ENCODE results near the gene CUZD1.
A peak's percentile ranks its signal among the peaks of the same experiment; 100 is the strongest.
"Not testable (repeated sequence)": the region's sequence is repeated elsewhere in the genome, so short reads cannot be mapped to it uniquely, and the experiment has no call there.

Gene CUZD1, protein sequence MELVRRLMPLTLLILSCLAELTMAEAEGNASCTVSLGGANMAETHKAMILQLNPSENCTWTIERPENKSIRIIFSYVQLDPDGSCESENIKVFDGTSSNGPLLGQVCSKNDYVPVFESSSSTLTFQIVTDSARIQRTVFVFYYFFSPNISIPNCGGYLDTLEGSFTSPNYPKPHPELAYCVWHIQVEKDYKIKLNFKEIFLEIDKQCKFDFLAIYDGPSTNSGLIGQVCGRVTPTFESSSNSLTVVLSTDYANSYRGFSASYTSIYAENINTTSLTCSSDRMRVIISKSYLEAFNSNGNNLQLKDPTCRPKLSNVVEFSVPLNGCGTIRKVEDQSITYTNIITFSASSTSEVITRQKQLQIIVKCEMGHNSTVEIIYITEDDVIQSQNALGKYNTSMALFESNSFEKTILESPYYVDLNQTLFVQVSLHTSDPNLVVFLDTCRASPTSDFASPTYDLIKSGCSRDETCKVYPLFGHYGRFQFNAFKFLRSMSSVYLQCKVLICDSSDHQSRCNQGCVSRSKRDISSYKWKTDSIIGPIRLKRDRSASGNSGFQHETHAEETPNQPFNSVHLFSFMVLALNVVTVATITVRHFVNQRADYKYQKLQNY

DNA sequence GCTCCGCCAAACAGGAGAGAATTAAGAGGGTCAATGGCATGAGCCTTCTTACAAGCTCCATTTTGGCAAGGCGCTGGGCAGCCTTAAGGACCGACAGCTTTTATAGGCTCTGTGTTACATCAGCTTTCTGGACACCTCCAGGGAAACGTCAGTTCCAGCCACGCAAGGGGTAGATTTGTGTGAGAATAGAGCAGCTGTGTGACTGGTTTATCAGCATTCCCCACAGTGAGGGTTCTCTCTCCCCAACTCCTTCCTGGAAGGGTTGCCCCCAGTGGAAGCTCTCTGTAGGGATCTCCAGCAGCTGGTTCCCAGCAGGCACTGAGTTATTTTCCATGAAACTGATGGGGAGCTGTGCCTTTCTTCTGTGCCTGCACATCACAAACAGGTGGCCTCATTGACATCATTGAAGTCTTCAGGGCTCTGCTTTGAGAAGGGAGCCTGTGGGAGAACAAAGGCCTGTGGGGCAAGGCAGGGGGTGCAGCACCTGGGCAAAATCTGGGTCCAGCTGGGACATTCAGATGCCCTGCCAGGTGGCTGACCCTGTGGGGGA is at the start of gene CUZD1:
TSS of gene CUZD1 (minus strand) at position 75 of the 550 bp plus-strand sequence. CDS start at position 61, 14 bp downstream.
- no peak for DNase-seq (ENCODE audit: low read depth in 1 of 2, low spot score in 1 of 2)

DNA sequence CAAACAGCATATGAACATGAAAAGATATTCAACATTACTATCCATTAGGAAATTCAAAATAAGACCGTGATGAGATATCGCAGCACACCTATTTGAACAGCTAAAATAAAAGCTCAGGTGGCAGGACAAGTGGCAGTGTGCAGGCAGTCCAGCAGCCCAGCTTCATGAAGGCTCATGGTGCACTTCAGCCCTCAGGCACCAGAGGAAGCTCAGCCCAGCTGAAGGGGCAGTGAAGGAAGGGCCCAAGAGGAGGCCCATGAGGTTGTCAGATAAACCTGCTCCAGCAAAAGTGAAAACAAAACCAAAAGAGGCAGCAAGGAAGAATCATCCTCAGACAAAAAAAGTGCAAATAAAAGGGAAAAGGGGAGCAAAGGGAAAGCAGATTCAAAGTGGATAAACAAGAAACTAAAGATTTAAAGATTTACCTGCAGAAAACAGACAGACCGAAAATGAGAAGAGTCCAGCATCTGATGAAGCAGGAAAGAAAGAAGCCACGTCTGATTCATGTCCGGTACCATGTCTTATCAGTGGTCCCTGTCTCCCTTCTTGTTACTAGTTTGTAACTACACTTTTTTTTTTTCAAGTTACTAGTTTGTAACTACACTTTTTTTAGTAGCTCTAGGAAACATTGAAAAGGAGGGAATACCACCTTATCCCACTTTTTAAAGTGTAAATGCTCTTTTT is 48.7 kb upstream of the CUZD1 start:
- no peak for DNase-seq (ENCODE audit: low read depth in 1 of 2, low spot score in 1 of 2)

DNA sequence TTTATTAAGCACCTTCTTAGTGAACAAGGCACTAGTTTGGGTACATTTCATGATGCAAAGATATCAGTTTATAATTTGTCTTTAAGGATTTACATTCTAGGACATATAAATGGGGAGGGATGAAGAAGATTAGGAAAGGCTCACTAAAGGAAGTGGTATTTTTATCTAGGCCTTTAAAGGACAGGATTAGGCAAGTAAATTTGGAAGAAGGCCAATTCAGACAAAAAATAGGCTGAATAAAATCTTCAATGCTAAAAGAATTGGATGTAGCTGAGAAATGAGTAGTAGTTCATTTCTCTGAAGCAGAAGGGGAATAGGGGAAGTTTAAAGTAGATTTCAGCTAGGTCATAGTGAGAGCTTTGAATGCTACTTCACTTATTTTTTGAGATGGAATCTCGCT is 38.5 kb upstream of the CUZD1 start:
- DNase-seq (ENCODE audit: low read depth in 1 of 2, low spot score in 1 of 2): no peak

DNA sequence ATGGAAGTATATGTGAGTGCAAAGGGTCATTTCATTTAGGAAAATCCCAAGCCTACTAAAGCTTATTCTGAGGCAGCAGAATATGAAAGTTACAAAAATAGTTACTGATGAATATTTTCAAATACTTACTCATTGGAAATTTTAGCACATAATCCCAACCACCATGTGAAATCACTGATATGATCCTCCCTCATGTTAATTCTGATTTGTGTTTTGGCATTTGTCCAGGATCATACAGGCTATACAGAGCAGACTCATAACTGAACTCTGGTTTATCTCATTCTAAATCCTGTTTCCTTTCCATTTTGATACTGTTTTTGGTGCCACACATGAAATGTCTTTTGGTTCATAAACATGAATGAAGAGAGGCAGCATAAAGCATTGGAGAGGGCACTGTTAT is 37.1 kb upstream of the CUZD1 start:
- DNase-seq (ENCODE audit: low read depth in 1 of 2, low spot score in 1 of 2): no peak

DNA sequence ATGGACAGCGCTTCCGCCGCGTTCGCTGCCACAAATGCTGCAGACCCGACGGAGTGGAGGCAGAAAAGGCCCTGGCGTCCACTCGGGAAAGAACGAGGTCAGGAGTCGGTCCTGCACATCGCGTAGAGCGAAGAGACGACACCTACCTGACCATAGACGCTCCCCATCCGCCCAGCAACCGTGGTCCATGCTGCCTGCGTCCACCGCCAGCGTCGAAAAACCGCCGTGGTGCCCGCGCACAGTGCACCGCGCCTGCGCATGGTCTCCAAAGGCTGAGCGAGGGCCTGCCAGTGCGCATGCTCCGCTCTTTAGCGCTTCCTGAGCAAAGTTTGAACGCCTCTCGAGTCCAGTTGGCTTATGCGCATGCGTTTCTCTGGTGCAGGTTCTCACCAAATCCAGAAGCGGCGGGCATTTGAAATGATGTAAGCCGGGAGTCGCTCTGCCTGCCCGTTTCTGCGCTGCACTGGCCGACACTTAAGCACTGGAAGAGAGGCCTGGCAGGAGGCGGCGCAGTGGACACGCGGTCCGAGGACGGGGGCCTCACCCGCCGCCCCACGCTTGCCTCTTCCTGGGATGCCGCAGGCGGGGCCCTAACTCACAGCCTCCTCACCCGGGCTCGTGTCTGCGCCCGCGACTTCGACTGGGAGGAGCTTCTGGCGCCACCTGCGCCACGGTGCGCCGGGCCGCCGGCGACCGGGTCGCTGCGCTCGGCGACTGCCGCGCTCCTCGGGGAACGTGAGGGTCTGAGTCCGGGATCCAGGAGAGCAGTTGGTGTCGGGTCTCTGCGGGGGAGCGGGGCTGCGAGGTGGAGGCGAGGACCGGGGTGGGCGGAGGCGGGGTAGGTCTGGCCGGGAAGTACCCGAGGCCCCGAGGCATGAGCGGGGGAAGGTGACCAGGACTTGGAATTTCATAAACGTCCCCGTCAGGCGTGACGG is 33.9 kb upstream of the CUZD1 start, which contains the start of gene FAM24B:
TSS of gene FAM24B (minus strand) at position 243 of the 935 bp plus-strand sequence. CDS start 29,066 bp downstream, outside the sequence.
- peak; percentile 79 to 97 for DNase-seq (ENCODE audit: low read depth in 1 of 2, low spot score in 1 of 2)

DNA sequence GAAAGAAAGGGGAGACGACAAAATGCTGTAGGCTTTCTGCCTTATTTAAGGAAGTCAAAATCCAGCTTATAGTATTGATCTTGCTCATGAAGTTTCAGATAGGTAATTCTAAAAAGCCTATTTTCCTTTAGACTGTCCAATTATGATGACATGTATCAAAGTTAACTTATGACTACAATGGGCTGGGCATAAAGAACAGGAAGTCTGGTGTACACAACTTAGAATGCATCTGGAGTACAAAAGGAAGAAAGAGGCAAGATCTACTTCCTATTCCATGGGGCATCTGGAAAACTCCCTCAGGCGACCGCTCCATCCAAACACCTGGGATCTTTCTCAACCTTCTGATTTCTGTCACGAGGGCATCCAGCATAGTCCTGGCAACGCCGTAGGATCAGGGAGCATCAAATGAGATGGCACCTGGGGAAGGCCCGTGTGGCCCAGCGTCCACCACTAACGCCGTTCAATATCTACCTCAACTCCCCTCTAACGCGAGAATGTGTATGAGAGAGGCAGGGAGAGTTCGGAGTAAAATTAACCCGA is 33.2 kb upstream of the CUZD1 start:
- peak in 1 of 2 donors; percentile 4 for DNase-seq (ENCODE audit: low read depth in 1 of 2, low spot score in 1 of 2)

DNA sequence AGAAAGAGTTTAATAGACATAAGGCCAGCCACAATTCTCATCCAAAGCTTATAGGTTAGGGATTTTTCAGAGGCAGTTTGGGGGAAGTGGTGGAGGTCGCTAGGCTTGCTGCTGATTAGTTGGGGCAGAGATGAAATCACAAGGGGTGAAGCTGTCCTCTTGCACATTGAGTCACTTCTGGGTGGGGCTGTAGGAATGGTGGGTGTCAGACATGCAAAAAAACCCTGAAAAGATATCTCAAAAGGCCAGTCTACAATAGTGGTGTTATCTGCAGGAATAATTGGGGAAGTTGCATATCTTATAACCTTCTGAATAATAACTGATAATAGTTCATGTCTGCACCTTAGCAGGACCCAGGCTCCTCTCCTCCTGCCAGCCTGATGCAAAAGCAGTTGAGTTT is 31.6 kb upstream of the CUZD1 start:
- DNase-seq (ENCODE audit: low read depth in 1 of 2, low spot score in 1 of 2): no peak

DNA sequence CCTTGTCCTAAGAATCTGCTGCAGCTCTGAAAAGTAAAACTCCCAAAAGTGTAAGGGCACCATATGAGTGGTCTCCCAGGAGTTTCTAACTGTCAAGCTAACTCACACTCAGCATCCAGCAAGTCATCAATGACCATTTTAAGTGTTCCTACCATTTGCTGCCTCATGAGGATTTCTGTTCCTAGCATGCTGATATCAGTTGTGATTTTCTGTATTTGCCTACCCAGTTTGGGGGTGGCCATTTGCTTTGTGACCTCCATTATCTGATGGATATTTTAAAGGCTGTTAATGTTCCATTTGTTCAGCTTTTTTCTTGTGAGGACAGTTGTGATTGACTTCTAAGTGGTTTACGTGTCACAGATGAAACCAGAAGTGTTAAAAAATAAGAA is 30.8 kb upstream of the CUZD1 start:
- DNase-seq (ENCODE audit: low read depth in 1 of 2, low spot score in 1 of 2): no peak

DNA sequence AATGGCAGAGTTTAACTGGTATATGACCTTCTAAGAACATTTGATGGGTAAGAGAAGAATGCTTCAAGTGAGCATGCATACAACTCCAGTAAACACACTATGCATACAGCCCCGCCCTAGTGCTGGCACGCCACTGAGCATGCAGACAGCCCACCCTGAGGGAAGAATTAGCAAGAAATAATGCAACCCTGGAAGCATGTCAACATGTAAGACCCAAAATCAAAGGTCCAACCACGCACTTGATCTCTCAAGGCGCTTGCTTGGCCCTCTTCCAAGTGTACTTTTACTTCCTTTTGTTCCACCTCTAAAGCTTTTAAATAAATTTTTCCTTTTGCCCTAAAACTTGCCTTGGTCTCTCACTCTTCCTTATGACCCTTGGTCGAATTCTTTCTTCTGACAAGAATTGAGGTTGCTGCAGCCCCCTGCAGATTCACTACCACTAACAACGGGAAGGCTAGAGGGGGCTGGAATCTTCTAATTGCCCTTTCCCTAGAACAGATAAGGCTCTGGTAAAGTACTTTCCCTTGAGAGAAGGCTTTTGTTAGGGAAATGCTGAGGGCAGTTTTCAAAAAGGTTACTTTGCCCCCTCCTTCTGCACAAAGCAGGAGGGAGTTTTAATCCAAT is 30.3 kb upstream of the CUZD1 start:
- no peak for DNase-seq (ENCODE audit: low read depth in 1 of 2, low spot score in 1 of 2)

DNA sequence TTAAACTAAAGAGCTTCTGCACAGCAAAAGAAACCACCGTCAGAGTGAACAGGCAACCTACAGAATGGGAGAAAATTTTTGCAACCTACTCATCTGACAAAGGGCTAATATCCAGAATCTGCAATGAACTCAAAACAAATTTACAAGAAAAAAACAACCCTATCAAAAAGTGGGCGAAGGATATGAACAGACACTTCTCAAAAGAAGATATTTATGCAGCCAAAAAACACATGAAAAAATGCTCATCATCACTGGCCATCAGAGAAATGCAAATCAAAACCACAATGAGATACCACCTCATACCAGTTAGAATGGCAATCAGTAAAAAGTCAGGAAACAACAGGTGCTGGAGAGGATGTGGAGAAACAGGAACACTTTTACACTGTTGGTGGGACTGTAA is 26.3 kb upstream of the CUZD1 start:
- not testable (repeated sequence) for DNase-seq (ENCODE audit: low read depth in 1 of 2, low spot score in 1 of 2)

DNA sequence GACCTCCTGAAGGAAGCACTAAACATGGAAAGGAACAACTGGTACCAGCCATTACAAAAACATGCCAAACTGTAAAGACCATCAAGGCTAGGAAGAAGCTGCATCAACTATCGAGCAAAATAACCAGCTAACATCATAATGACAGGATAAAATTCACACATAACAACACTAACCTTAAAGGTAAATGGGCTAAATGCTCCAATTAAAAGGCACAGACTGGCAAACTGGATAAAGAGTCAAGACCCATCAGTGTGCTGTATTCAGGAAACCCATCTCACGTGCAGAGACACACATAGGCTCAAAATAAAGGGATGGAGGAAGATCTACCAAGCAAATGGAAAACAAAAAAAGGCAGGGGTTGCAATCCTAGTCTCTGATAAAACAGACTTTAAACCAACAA is 23.1 kb upstream of the CUZD1 start:
- DNase-seq (ENCODE audit: low read depth in 1 of 2, low spot score in 1 of 2): not testable (repeated sequence)

DNA sequence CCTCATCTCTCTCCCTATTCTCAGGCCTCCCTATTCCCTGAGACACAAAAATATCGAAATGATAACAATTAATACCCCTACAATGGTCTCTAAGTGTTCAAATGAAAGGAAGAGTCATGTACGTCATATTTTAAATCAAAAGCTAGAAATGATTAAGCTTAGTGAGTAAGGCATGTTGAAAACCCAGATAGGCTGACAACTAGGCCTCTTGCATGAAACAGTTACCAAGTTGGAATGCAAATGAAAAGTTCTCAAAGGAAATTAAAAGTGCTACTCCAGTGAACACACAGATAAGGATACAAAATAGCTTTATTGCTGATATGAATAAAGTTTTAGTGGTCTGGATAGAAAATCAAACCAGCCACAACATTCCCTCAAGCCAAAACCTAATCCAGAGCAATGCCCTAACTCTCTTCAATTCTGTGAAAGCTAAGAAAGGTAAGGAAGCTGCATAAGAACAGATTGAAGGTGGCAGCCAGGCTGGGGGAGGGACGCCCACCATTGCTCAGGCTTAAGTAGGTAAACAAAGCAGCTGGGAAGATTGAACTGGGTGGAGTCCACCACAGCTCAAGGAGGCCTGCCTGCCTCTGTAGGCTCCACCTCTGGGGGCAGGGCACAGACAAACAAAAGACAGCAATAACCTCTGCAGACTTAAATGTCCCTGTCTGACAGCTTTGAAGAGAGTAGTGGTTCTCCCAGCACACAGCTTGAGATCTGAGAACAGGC is 21.3 kb upstream of the CUZD1 start:
- not testable (repeated sequence) for DNase-seq (ENCODE audit: low read depth in 1 of 2, low spot score in 1 of 2)

DNA sequence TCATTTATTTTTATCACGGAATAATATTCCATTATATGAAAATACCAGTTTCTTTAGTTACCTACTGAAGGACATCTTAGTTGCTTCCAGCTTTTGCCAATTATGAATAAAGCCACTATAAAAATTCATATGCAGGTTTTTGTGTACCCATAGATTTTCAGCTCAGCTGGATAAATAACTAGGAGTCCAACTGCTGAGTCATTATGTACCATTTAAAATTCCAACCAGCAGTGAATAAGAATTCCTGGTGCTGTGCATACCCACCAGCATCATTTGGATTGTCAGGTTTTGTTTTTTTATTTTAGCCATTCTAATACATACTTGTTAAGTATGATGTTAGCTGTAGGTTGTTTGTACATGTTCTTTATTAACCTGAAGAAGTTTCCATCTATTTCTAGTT is 19.2 kb upstream of the CUZD1 start:
- no peak for DNase-seq (ENCODE audit: low read depth in 1 of 2, low spot score in 1 of 2)

DNA sequence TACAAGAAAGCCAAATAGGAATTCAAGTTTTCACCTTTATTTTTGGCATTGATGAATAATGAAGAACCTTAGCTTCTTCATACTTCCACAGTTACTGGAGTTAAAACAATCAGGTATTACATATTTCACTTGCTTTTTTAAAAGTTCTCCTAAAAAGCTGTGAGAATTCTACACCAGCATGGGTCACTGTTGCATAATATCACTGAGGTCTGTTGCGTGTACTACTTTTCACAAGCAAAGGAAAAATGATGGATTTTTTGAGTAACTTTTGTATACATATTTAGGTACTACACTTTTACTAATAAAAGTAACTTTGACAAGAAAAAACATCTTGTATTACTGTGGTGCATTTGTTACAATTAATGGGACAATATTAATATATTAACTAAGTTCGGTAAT is 18.5 kb upstream of the CUZD1 start:
- DNase-seq (ENCODE audit: low read depth in 1 of 2, low spot score in 1 of 2): no peak

DNA sequence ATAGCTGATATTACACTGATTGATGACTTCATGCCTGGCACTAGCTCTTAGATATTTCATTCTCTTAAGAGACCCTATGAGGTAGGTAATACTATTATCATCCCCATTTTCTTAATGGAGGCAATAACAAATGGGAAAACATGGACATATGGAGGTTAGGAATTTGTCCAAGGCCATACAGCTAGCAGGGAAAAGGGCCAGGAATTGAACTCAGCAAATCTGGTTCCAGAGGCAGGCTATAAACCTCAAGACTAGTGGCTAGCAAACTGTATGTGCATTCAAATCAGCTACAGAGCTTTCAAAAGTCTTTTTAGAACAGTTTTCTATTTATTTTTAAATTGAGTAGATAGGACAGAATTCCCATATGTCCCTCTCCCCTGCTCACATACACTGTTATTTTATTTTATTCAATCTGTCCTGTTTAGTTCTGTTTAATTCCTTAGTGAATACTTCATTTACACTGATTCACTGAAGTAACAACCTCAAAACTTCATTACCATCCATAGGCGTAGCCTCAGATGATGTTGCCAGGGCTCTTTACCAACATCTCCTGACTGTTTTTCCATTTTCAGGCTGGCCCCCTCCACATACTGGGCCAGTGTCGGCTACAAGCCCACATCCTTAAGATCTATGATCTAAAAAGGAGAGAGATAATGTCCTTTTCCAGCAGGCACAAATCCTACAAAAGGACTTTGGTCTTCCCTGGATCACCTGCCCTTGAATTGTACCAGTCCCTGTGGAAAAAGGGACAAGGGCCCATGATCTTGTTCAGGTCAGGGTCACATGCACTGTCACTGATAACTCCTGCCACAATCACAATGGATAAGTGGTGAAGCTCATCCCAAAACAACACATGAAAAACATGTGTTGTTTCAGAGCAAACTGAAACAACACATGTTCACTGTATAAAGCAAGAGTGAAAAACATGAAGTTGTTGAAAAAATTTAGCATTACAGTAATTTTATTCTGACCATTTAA is 17.8 kb upstream of the CUZD1 start:
- no peak for DNase-seq (ENCODE audit: low read depth in 1 of 2, low spot score in 1 of 2)

DNA sequence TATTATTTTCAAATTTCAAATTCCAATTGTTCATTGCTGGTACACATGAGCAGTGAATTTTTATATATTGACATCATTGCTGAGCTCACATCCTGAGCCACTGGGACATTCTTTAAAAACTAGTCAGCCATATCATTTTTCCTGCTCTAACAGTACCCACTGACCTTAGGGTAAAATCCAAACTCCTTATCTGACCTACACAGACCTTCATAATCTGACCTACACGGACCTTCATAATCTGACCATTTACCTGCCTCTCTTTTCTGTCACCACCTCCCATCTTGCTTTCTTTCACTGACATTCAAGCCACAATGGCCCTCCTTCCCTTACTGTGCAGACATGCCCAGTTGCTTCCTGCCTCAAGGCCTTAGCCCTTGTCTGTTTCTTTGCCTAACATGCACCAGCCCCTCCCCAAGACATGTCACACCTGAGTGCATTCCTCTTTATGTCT is 16.1 kb upstream of the CUZD1 start:
- DNase-seq (ENCODE audit: low read depth in 1 of 2, low spot score in 1 of 2): no peak

DNA sequence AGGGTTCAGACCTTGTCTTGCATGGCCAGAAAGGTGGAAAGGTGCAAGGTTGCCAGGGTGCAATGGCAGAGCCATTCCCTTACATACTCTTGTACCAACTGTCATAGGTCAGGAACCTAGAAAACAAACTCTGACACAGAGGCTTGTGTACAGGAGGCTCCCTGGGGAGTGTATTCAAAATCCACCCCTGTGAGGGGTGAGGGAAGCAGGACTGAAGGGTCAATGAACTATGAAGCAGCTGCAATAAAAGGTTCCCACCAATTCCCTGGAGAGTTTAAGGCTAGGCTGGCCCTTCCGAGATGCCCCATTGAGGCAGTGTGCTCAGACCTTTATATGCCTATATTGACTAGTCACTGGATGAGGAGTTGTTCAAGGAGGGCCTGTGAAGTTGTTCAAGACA is 13.9 kb upstream of the CUZD1 start:
- DNase-seq (ENCODE audit: low read depth in 1 of 2, low spot score in 1 of 2): no peak

DNA sequence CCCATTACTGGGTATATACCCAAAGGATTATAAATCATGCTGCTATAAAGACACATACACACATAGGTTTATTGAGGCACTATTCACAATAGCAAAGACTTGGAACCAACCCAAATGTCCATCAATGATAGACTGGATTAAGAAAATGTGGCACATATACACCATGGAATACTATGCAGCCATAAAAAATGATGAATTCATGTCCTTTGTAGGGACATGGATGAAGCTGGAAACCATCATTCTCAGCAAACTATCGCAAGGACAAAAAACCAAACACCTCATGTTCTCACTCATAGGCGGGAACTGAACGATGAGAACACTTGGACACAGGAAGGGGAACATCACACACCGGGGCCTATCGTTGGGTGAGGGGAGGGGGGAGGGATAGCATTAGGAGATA is 12.4 kb upstream of the CUZD1 start:
- not testable (repeated sequence) for DNase-seq (ENCODE audit: low read depth in 1 of 2, low spot score in 1 of 2)

All from activated CD4-positive, alpha-beta T cell treated with anti-CD3 and anti-CD28 coated beads, Interleukin-2, amount 50 U/mL, for 24 hours (primary cell).